ENCODE results near the gene MRPL45.

MRPL45 gene

DNA sequence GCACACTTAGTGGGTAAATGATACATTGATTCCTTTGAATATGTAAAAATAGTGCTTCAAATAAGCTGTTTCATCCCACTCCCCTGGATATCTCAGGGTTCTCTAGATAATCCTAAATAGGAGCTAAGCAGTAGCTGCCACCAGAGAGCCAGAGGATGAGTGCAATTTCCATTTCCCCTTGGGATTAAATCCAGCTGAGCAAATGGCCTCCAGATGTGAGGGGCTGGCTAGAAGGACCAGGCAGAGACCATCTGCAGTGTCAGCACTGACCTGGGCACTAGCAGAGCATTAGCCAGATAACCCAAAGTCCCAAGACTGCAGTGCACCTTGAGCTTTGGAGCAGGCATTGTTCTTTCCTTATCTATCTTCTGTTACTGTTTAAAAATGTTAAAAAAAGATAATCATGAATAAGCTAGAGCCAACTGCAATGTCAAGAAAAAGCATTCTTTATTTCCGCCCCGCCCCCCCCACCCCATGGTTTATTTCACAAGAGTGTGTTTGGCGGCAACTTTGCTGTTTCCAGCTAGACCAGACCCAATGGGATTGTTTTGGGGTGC is 27.3 kb downstream of the MRPL45 start:
- Histone ChIP-seq H3K4me3 (no peak overlapping the region), H3K27ac (peak overlapping the region in 1 of 21 experiments; percentile 22)

DNA sequence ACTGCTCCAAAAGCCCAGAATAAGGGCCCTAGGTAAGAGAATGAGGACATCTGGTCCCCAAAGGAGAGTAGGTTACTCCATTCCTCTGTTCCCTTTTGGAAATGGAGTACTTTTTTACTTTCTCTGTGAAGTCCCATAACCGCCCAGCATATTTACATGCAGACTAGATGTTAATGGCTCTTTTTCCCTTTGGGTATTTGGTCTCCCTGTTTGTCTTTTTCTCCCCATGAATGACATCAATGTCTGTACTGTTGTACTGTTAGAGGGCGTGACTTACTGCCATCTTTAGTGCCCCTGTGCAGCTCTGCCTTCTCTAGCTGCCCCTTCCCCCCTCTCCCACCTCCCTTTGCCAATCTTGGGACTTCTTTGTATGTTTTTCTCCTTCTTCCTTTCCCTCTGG is 27.8 kb downstream of the MRPL45 start:
- H3K27ac ChIP-seq = peak overlapping the region in 1 of 21 experiments; percentile 22

DNA sequence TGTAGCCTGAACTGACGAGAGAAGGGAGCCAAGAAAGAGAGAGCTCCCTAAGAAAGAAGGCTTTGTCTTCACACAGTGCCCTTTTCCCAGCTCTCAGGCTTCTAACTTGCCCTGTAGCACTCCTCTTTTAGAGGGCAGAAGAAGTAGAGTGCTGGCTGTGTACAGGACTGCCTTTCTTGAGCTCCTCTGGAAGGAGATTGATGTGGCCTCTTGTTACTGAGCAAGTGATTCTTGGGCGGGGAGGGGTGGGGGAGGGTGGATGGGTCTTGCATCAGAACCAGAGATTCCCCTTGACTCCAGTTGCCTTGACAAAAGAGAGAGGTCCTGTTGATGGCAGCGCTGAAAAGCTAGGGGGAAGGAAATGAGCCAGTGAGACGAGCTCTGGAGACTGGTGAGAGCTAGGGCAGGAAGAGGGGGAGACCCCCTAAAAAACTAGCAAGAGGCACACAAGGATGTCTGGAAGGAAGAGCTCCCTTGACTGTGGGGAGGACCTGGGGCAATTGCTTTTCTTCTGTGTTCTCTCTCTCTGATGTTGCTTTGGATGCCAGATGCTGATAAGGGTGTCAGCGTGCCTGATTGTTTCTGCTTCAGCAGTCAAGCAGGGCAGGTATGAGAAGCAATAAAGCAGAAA is 28.4 kb downstream of the MRPL45 start:
- no peak overlapping the region for H3K4me3 ChIP-seq
- H3K27ac ChIP-seq = peak overlapping the region in 1 of 21 experiments; percentile 36

More for the DNA sequence above, 27.8 kb downstream of the MRPL45 start:
- no peak overlapping the region for H3K4me3 ChIP-seq

DNA sequence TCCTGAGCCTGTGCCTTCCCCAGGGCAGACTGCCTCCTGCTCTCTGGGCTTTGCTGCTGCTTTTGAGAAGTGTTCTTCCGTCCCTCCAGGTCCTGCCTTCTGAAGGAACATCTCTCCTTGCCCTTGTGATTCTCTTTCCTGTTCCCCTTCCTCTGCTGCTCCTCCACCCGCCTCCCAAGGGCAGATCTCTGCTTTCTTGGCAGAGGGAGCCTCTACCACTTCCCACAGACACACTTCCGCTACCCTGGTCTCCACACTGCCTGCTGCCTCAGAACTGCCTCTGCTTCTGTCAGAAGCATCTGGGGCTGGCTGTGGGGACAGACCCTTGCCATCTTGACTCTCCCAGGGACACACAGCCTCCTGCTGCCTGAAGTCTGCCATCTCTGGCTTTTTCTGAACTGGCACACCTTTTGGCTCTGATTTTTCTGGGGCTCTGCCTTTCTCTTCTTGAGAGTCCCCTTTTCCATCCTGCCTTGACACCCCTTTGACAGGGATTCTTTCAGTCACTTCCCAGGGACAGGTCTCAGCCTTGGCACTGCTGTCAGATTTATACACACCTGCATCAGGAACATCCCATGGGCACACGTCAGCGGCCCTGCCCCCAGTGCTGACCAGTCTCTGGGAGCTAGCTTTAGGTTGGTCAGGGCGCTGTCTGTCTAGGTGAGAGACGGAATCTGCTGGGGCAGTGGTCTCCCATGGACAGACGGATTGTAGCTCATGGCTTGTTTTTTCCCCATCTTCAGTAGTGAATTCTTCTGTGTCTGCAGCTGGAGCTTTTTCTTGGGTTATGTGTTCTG is 30.2 kb downstream of the MRPL45 start:
- H3K4me3 ChIP-seq = no peak overlapping the region
- peak overlapping the region in 3 of 21 experiments; percentile 14 to 34 (median 21) for H3K27ac ChIP-seq

DNA sequence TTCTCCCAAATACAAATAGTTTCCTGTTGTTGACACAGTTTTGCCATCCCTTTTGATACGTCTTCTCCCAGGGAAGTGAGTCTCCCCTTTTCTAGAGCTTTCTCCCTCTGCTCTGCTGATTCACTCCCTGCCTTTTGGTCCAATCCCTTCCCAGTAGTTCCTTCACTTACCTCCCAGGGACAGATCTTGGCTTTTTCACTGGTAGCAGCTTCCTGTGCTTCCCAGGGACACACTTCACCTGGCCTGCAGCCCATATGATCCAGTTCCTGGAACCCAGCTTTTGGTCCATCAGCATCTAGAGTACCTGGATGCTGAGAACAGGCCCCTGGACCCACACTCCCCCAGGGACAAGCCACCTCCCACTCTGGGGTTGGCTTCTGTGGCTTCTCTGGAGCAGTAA is 31.0 kb downstream of the MRPL45 start:
- no peak overlapping the region for H3K27ac ChIP-seq
- no peak overlapping the region for H3K4me3 ChIP-seq

DNA sequence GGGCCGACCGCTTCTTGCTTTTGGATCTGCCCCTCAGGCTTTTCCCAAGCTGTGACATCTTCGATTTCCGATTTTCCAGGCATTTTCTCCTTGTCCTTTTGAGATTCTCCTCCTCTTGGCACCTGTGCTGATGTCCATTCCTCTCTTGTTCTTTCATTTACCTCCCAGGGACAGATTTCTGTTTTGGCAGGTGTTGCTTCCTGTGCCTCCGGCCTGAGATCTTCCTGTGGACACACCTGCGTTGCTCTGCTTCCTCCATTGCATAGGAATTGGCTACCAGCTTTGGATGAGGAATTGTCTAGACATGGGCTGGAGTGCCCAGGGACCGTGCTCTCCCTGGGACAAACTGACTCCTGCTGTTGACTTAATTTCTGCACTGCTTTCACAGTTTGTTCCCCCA is 31.7 kb downstream of the MRPL45 start:
- H3K4me3 ChIP-seq = no peak overlapping the region
- no peak overlapping the region for H3K27ac ChIP-seq

DNA sequence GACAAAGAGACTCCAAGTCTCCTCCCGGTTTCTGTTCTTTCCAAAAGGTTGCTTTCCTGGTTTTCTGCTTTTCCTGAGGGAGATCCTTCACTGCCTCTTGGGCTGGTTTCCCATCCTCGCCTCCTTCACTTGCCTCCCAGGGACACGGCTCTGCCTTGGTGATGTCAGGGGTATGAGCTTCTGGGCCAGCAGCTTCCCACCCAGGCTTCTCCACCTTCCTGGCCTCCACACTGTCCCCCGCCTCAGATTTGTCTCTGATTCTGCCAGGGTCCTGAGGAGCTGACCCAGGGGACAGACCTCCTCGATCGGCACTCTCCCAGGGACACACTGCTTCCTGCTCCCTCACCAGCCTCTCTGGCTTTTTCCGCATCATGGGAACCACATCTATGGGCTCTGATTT is 32.3 kb downstream of the MRPL45 start:
- H3K27ac ChIP-seq = no peak overlapping the region

DNA sequence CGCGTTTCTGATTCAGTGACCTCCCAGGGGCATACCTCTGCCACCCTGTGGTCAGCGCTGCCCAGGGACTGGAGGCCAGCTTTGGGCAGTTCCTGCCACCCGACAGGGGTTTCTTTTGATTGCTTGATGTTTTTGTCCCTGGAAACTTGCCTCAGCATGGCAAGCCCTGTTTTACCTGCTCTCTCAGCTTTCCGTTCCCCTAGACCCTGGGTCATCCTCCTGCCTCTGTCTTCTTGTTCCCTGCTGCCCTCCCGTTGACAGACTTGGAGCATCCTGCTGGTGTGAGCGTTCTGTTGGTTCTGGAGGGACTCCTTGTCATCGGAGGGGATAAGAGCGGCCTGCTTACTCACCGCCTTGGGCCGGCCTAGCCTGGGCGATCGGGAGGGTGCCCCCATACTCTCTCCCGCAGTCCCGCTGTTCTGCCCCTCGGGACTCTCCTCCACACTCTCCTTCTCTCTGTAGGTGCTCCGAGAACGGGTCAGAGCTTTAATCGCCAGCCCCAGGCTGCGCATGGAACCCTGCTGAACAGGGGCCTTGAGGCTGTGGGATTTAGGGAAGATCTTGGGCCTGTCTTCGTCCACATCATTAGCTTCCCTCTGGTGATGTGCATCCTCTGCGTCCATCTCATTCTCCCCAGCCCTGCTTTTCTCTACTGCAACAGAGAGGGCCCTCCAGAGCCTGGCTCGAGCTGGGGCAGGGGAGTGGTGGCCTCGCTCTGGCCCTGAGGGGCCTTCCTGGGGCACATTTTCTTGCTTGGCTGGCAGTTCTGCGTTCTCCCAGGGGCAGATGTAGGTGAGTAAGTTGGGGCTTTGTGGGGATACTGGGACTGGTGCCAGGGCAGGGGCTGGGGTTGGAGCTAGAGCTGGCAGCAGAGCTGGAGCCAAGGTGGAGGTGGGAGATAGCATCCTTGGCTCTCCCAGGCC is 33.1 kb downstream of the MRPL45 start:
- Histone ChIP-seq H3K27ac (no peak overlapping the region), H3K4me3 (no peak overlapping the region)

More for the DNA sequence above, 32.3 kb downstream of the MRPL45 start:
- H3K4me3 ChIP-seq = no peak overlapping the region

DNA sequence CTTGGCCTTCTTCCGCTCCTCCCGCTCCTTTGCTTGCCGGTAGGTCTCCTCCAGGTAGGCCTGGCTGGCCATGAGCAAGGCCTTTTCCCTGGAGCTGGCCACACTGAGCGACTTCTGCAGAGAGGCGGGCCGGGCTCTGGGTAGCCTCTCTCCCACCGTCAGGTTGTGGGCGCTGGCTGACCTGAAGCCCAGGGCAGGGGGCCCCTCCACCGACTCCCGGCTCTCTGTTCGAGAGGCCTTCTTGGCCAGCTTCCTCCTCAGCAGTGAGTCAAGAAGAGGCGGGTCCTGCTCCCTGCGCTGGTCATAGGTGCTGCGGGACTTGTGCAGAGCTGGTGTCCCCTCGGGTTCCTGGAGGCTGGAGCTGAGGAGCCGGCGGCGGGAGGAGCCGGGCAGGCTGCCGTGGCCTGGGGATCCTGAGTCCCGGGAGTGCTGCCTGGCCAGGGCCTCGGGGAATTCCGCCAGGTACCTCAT is 34.0 kb downstream of the MRPL45 start:
- Histone ChIP-seq H3K4me3 (no peak overlapping the region), H3K27ac (no peak overlapping the region)

DNA sequence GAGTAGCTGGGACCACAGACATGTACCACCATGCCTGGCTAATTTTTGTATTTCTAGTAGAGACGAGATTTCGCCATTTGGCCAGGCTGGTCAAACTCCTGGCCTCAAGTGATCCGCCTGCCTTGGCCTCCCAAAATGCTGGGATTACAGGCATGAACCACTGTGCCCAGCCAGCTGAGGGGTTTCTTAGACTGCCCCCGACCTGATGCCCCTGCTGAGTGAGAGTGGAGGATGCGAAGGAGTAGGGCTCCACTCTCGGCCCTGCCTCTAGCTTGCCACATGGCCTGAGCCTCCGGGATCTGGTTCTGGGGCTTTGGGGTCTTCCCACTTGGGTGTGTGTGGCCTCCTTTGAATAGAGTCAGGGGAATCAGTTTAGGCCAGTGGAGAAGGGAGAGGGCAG is 35.8 kb downstream of the MRPL45 start:
- Histone ChIP-seq H3K4me3 (no peak overlapping the region), H3K27ac (no peak overlapping the region)

DNA sequence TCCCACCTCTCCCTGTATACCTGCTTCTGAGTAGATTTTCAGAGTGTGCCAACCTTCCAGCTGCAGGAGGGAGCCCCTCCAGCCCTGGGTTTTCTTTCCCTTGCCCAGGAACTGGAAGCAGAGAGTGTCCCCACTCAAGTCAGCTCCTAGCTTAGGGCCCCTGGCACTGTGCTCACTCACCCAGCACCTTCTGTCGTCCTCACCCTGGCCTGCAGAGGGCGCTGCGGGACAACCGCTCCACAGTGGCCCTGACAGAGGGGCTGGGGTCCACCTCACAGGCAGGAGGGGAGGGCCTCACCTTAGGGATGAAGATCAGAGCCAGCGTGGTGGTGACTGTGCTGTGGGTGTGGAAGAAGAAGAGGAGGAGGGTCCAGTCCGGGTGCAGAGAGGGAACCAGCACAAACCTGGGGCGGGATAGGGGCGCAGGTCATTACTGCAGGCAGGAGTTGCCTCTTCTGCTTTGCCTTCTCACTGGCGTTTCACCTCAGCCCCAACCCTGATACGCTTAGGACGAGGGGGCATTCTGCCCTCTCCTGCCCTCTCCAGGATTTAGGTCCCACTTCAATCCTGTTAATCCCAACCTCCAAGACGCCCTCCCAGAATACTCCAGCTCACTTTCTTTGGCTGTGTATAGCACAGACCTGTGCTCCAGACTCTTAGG is 36.8 kb downstream of the MRPL45 start:
- no peak overlapping the region for H3K4me3 ChIP-seq
- no peak overlapping the region for H3K27ac ChIP-seq

DNA sequence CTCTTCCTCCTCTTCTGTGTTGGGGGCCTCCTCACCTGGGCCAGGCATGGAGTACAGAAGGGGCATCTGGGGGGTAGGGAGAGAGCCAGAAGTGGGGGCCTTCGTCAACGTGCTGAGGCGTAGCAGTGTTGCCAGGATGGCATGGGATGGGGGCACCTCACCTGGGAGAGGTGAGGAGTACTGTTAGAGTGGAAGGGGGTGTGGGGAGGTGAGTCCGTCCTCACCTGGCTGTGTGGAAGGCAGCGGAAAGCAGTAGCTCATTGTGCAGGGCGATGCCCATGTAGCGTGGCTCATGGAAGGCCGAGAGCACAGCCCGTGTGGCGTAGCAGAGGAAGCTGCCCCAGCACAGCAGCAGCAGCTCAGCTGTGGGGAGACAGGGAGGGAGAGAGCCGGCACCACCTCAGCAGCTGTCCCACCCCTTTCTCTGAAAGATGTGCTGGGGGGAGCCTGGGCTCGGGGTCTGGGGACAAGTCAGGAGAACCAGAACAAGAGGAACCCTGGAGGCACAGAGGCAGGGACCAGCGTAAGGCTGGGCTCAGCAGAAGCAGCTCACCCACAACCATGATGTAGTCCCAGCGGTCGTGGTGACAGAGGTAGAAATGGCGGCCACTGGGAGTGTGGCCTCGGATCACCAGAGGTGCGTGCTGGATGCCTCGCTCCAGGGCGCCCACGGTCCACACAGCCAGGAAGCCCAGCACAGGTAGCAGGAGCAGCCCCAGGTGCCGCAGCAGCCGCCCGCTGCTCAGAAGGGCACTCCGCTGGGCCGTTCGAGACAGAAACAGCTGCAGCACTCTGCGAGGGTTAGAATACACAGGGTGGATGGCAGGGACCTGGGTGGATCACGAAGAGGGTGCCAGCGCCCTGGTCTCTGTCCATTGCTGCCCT is 37.8 kb downstream of the MRPL45 start:
- Histone ChIP-seq H3K4me3 (no peak overlapping the region), H3K27ac (no peak overlapping the region)

DNA sequence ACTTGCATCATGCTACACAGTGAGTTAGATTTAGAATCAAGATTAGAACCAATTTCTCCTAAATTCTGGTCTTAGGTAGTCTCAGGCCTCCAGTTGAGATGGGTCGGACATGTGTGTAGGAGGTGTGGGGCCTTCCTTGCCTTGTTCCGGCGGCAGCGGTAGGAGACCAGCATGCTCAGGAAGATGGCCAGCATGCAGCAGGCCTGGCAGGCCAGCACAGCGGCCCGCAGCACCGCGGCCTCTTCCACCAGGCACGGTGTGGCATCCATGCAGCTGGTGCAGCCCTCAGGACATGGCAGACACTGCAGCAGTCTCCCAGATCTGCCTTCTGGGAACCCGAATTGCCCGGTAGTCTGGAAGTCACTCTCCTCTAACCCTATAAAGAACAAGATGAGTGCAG is 39.9 kb downstream of the MRPL45 start:
- H3K4me3 ChIP-seq = no peak overlapping the region
- no peak overlapping the region for H3K27ac ChIP-seq

DNA sequence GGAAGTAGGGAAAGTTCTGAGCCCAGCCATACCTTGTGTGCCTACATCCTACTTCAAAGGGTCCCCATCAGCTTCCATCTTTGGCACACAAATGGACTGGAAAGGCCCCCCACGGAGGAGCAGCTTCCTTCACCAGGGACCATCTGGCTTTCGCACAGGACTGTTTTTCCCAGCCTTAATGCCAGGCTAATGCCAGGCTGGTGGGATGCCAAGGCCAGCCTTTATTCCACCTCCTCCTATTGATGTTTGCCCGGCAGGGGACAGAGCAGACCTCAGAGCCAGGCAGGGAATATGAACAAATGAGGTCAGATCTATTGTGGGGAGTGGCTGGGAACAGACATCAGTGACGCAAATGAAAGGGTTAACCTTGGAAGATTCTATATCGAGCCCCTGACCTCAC is 41.1 kb downstream of the MRPL45 start:
- H3K27ac ChIP-seq = no peak overlapping the region
- no peak overlapping the region for H3K4me3 ChIP-seq

DNA sequence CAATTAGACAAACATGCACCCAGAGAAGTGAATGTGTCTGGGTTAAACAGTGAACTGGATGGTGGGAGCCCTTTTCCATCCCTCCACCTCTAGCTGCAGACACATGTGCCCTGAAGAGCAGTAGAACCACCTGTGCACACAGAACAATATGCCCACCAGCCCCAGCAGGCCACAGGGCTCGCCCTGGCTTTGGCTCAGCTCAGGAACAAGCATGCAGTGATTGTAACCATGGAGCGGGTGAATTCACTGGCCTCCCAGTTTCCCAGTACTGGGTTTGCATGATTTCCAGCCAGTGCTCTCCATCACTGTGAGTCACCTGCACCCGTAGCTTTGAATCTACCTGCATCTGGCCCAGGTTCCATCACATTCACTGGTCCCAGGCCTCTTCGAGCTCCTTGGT is 41.6 kb downstream of the MRPL45 start:
- H3K27ac ChIP-seq = no peak overlapping the region
- H3K4me3 ChIP-seq = no peak overlapping the region

DNA sequence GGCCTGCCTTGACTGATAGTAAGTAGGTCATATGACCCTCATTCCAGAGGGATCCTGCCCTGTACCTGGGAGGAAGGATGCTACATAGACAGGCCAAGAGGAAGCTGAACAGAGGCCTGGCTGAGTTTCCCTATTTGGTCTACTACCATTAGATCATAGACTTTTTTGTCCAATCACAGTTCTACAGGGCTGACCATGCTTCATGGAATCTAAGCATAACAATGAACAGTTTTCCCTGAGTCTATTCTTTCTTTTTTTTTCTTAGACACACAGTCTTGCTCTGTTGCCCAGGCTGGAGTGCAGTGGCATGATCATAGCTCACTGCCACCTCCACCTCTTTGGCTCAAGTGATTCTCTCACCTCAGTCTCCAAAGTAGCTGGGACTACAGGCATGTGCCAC is 42.9 kb downstream of the MRPL45 start:
- Histone ChIP-seq H3K27ac (no peak overlapping the region), H3K4me3 (no peak overlapping the region)

DNA sequence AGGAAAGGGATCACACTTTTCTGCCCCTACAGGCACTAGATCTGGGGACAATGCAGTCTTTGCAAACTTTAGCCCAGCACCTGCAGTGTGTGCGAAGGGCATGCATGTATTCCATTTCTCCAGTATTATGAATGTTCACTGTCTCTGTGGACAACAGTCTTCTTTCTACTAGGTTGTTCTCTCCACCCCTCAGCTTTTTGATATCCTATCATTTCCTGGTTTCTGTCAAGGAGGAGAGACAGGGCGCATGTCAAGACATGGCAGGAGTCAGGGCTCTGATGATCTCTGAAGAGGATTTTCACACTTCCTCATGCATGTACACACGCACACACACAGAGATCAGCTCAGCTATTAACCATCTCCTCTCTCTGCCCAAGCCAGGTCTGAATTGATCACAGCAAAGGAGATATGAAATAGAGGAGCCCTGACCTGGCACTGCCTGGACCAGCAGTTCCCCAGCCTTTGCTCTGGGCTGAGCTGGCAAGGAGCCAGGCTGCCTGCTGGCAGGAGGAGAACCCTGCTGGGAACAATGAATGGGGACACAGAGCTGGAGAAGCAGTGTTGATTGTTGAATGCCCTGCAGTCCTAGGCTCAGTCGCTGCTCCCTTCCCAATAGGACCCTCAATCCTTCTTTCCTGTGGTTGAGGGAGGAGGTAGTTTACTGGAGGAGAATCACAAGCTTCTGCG is 44.2 kb downstream of the MRPL45 start:
- H3K27ac ChIP-seq = peak overlapping the region in 1 of 21 experiments; percentile 7
- H3K4me3 ChIP-seq = no peak overlapping the region

All from skin epidermis (tissue), 12 donors.